K562 (cell line): Measurements from ENCODE around the gene KIF24. TPM values are rescaled to one million over a fixed set of nuclear protein-coding genes. Genes with fewer than 3 reads are reported as not detected.

ENCODE experiments used
- CBFB ChIP-seq: sonication (generic); formaldehyde crosslinking; IDR thresholded peaks from 2 replicates; pipeline ENCODE4 v1.4.0; 2020; ENCODE audit warnings: mild to moderate bottlenecking, missing genetic modification reagents
- CEBPB ChIP-seq: fragments of 450-650 bp; IDR thresholded peaks from 2 replicates; pipeline ENCODE4 v1.6.1; 2016; ENCODE audit warnings: missing genetic modification characterization, missing compliant biosample characterization
- CEBPG ChIP-seq, 3 experiments: fragments of 200-800 bp in 1 of 3; sonication (Bioruptor generic) in 1 of 3; sonication (generic) in 1 of 3; formaldehyde crosslinking in 1 of 3; IDR thresholded peaks in 2 of 3; conservative IDR thresholded peaks in 1 of 3; 2 replicates each; pipeline versions ENCODE4 v1.6.1 to v1.8.0; 2016 to 2022; ENCODE audit warnings: missing compliant biosample characterization in 2 of 3, missing genetic modification characterization in 2 of 3, mild to moderate bottlenecking in 1 of 3, missing genetic modification reagents in 1 of 3
- ELF1 ChIP-seq: fragments of 200-800 bp; sonication (Bioruptor generic); IDR thresholded peaks from 2 replicates; pipeline ENCODE4 v1.6.1; 2016; ENCODE audit warnings: missing genetic modification characterization, missing compliant biosample characterization
- ETV1 ChIP-seq: fragments of 450-650 bp; conservative IDR thresholded peaks from 2 replicates; pipeline ENCODE4 v1.6.1; 2016; ENCODE audit warnings: missing genetic modification characterization, control low read depth, low read depth, missing compliant biosample characterization
- ETV6 ChIP-seq, 3 experiments: fragments of 150-350 bp in 1 of 3; sonication (generic) in 1 of 3; formaldehyde crosslinking in 1 of 3; IDR thresholded peaks; 2 replicates each; pipeline versions ENCODE4 v1.6.1 to v1.8.0; 2014 to 2022; ENCODE audit warnings: borderline replicate concordance in 2 of 3, low read depth in 2 of 3, antibody characterized with exemption in 1 of 3, low read length in 1 of 3, mild to moderate bottlenecking in 1 of 3, missing genetic modification reagents in 1 of 3
- FOXJ2 ChIP-seq: fragments of 200-800 bp; sonication (Bioruptor generic); IDR thresholded peaks from 2 replicates; pipeline ENCODE4 v1.6.1; 2016; ENCODE audit warnings: missing genetic modification characterization, missing compliant biosample characterization
- FOXK1 ChIP-seq: sonication (generic); formaldehyde crosslinking; IDR thresholded peaks from 2 replicates; pipeline ENCODE4 v1.8.0; 2022; ENCODE audit warnings: missing genetic modification reagents, mild to moderate bottlenecking, borderline replicate concordance
- FOXK2 ChIP-seq, 2 experiments: fragments of 450-650 bp; IDR thresholded peaks in 1 of 2; conservative IDR thresholded peaks in 1 of 2; 2 replicates each; pipeline ENCODE4 v1.6.1; 2016; ENCODE audit warnings: low read depth in 2 of 2, mild to moderate bottlenecking in 1 of 2
- GATA2 ChIP-seq: sonication (generic); formaldehyde crosslinking; IDR thresholded peaks from 2 replicates; pipeline ENCODE4 v1.4.0; 2020; ENCODE audit warnings: mild to moderate bottlenecking, missing genetic modification reagents
- KDM4B ChIP-seq, 2 experiments: fragments of 450-650 bp in 1 of 2; sonication (generic) in 1 of 2; IDR thresholded peaks; 2 replicates each; pipeline ENCODE4 v1.6.1; 2016 to 2017; ENCODE audit warnings: borderline replicate concordance in 2 of 2, antibody characterized with exemption in 1 of 2, low read depth in 1 of 2, mild to moderate bottlenecking in 1 of 2
- MEF2D ChIP-seq: conservative IDR thresholded peaks from 2 replicates; pipeline ENCODE4 v1.6.1; 2016; ENCODE audit warnings: low read depth, missing genetic modification characterization, missing compliant biosample characterization
- MTA3 ChIP-seq: fragments of 450-650 bp; formaldehyde crosslinking; IDR thresholded peaks from 2 replicates; pipeline ENCODE4 v1.6.1; 2017; ENCODE audit warnings: mild to moderate bottlenecking, borderline replicate concordance
- NCOA2 ChIP-seq, 2 experiments: fragments of 450-650 bp; IDR thresholded peaks; 2 replicates each; pipeline ENCODE4 v1.6.1; 2018; ENCODE audit warnings: mild to moderate bottlenecking in 2 of 2, moderate library complexity in 1 of 2; ENCODE audit not compliant: partially characterized antibody in 2 of 2
- NCOR1 ChIP-seq: fragments of 450-650 bp; IDR thresholded peaks from 2 replicates; pipeline ENCODE4 v1.6.1; 2016; ENCODE audit warnings: mild to moderate bottlenecking, moderate library complexity
- NFXL1 ChIP-seq: fragments of 450-650 bp; formaldehyde crosslinking; IDR thresholded peaks from 2 replicates; pipeline ENCODE4 v1.4.0; 2021; ENCODE audit warnings: mild to moderate bottlenecking
- NR2C2 ChIP-seq, 2 experiments: fragments of 200-800 bp in 1 of 2; sonication (Bioruptor generic) in 1 of 2; sonication (generic) in 1 of 2; formaldehyde crosslinking in 1 of 2; IDR thresholded peaks; 2 replicates each; pipeline versions ENCODE4 v1.6.1 to v1.8.0; 2016 to 2022; ENCODE audit warnings: mild to moderate bottlenecking in 1 of 2, missing compliant biosample characterization in 1 of 2, missing genetic modification characterization in 1 of 2, missing genetic modification reagents in 1 of 2
- PRPF4 ChIP-seq: fragments of 200-400 bp; formaldehyde crosslinking; IDR thresholded peaks from one replicate; pipeline ENCODE4 v1.6.1; 2017; ENCODE audit warnings: low read length, low read depth, mild to moderate bottlenecking; ENCODE audit not compliant: insufficient read depth, poor library complexity, severe bottlenecking
- SPI1 ChIP-seq: IDR thresholded peaks from 2 replicates; pipeline ENCODE4 v1.6.1; 2011; ENCODE audit warnings: low read depth, low read length, control low read depth, borderline replicate concordance
- TAF9B ChIP-seq: fragments of 450-650 bp; IDR thresholded peaks from 2 replicates; pipeline ENCODE4 v1.6.1; 2018; ENCODE audit warnings: mild to moderate bottlenecking; ENCODE audit not compliant: partially characterized antibody
- ZNF431 ChIP-seq: sonication (generic); formaldehyde crosslinking; IDR thresholded peaks from 2 replicates; pipeline ENCODE4 v1.8.0; 2022; ENCODE audit warnings: mild to moderate bottlenecking, missing genetic modification reagents
- polyA plus RNA-seq, 8 experiments: library from polyadenylated mRNA; depleted of rRNA in 4 of 8; stranded (reverse) in 5 of 8; unstranded in 3 of 8; fragments of >200 nt; fragmentation: Nextera tagmentation in 2 of 8; fragmentation: Illumina TruSeq in 1 of 8; extraction: Ambion mirVana in 2 of 8; extraction: Trizol in 1 of 8; gene quantifications; 2 replicates each; pipeline versions ENCODE4 v1.2.1 to v1.2.3, GENCODE V29; 2011 to 2014; ENCODE audit warnings: inconsistent platforms in 1 of 8, missing spikeins in 1 of 8
- total RNA-seq, 7 experiments: library from RNA; depleted of rRNA in 6 of 7; stranded (reverse); fragments of >200 nt in 6 of 7; fragmentation: Illumina TruSeq in 2 of 7; extraction: Trizol in 2 of 7; gene quantifications; 2 replicates each; pipeline versions ENCODE4 v1.2.1 to v1.2.3, GENCODE V29; 2011 to 2021; ENCODE audit warnings: low replicate concordance in 1 of 7

The KIF24 gene
- total and polyA plus RNA-seq, 9 of the 15 experiments (the other 6 are each of a cell fraction or from before 2014, with no cell fraction given): 0.63 to 5.8 (median 4.4) TPM

- TF ChIP-seq FOXJ2 (tag) (peak; percentile 27; the same call in 1 of the 2 replicates), NR2C2 (CRISPR knock-in tag; IDR thresholded peaks at IDR 0.05) (no peak), NR2C2 (tag; IDR thresholded peaks at IDR 0.05) (peak; percentile 57; the same call in 1 of the 2 replicates), CEBPB (tag) (no peak), ZNF431 (CRISPR knock-in tag) (0 out of 2 replicates have a peak, but pooled peaks have one; percentile 35), ETV1 (0 out of 2 replicates have a peak, but pooled peaks have one; percentile 39), MEF2D (tag) (no peak), GATA2 (CRISPR knock-in tag) (no peak), ETV6 (IDR thresholded peaks at IDR 0.05; ENCODE audit: borderline replicate concordance in 1 of 2, low read depth in 2 of 2, low read length in 1 of 2) (peak in 1 of 2 experiments; percentile 81; a peak in 3 of 4 replicates), ETV6 (CRISPR knock-in tag; IDR thresholded peaks at IDR 0.05; ENCODE audit: borderline replicate concordance) (no peak), FOXK1 (CRISPR knock-in tag) (0 out of 2 replicates have a peak, but pooled peaks have one; percentile 33), SPI1 (peak; percentile 6; the same call in 1 of the 2 replicates), NCOR1 (no peak), TAF9B (peak; percentile 32), FOXK2 (conservative IDR thresholded peaks at IDR 0.05 in 1 of 2, IDR thresholded peaks at IDR 0.05 in 1 of 2; ENCODE audit: low read depth in 2 of 2) (peak; percentile 96 to 97), KDM4B (IDR thresholded peaks at IDR 0.05; ENCODE audit: borderline replicate concordance in 2 of 2, low read depth in 1 of 2) (no peak), NFXL1 (CRISPR knock-in tag) (no peak), PRPF4 (no peak), NCOA2 (IDR thresholded peaks at IDR 0.05; ENCODE audit: partially characterized antibody in 2 of 2) (no peak), MTA3 (0 out of 2 replicates have a peak, but pooled peaks have one; percentile 10), CBFB (CRISPR knock-in tag) (no peak), ELF1 (tag) (peak; percentile 84), CEBPG (CRISPR knock-in tag; IDR thresholded peaks at IDR 0.05) (no peak), CEBPG (tag; conservative IDR thresholded peaks at IDR 0.05 in 1 of 2, IDR thresholded peaks at IDR 0.05 in 1 of 2) (no peak)
- TF ChIP-seq, all 486 proteins: peak for 21
These were observed 525 bp downstream of the KIF24 start (continued) for GRCh38 chr9:34328500-34328986.
